Gastroesophageal sphincter (tissue), 4 donors: ENCODE data around the gene SMARCB1. TPM values are rescaled to one million over a fixed set of nuclear protein-coding genes. Genes with fewer than 3 reads are reported as not detected.

Experiments
- ATAC-seq: fragments of 150-250 bp; one replicate; pipeline ENCODE4 v1.9.1; 2016; ENCODE audit warnings: mild to moderate bottlenecking, moderate library complexity
- H3K27ac ChIP-seq, 4 donors: fragments of 200-600 bp; sonication (generic) in 3 of 4; 1 replicate in 3 of 4; 2 replicates in 1 of 4; pipeline ENCODE4 v1.5.1; 2016 to 2019
- H3K27me3 ChIP-seq: fragments of 200-600 bp; sonication (generic); one replicate; pipeline ENCODE4 v1.5.1; 2019
- H3K36me3 ChIP-seq, 2 donors: fragments of 200-600 bp; sonication (generic); one replicate each; pipeline ENCODE4 v1.5.1; 2019; ENCODE audit warnings: control low read depth in 1 of 2
- H3K4me1 ChIP-seq, 3 donors: fragments of 200-600 bp; sonication (generic); 1 replicate in 2 of 3; 2 replicates in 1 of 3; pipeline ENCODE4 v1.5.1; 2016 to 2019; ENCODE audit warnings: control low read depth in 2 of 3
- H3K4me3 ChIP-seq, 2 donors: fragments of 200-600 bp; sonication (generic); one replicate each; pipeline ENCODE4 v1.5.1; 2019; ENCODE audit warnings: mild to moderate bottlenecking in 1 of 2, moderate library complexity in 1 of 2
- H3K9me3 ChIP-seq, 3 donors: fragments of 200-600 bp; sonication (generic); one replicate each; pipeline ENCODE4 v1.5.1; 2017 to 2019; ENCODE audit warnings: control low read depth in 2 of 3
- CTCF ChIP-seq, 4 experiments: fragments of 200-600 bp in 2 of 4; fragments of 450-650 bp in 2 of 4; sonication (generic) in 1 of 4; IDR thresholded peaks; one replicate each; pipeline ENCODE4 v1.5.1; 2017 to 2019; ENCODE audit warnings: antibody characterized with exemption in 4 of 4, mild to moderate bottlenecking in 2 of 4, moderate library complexity in 2 of 4
- EP300 ChIP-seq: sonication (generic); formaldehyde crosslinking; IDR thresholded peaks from one replicate; pipeline ENCODE4 v1.6.1; 2017; ENCODE audit warnings: antibody characterized with exemption, mild to moderate bottlenecking
- POLR2A ChIP-seq, 2 donors: fragments of 450-650 bp; IDR thresholded peaks; one replicate each; pipeline ENCODE4 v1.6.1; 2017; ENCODE audit warnings: antibody characterized with exemption in 2 of 2, mild to moderate bottlenecking in 2 of 2, moderate library complexity in 1 of 2
- POLR2AphosphoS5 ChIP-seq: sonication (generic); formaldehyde crosslinking; IDR thresholded peaks from one replicate; pipeline ENCODE4 v1.6.1; 2017; ENCODE audit warnings: antibody characterized with exemption
- WGBS, 2 donors: methylation state at CpG; one replicate each; pipeline ENCODE4 v1.1.5; 2018; ENCODE audit warnings: low coverage in 1 of 2; 5-methylcytosine and 5-hydroxymethylcytosine counted together
- total RNA-seq, 4 donors: library from RNA; depleted of rRNA; stranded (reverse); fragments of >200 nt; gene quantifications; one replicate each; pipeline ENCODE4 v1.1.0, GENCODE V29; 2016

SMARCB1 gene
- total RNA-seq, 4 donors from 2014 or later: 27.9 to 58.8 (median 32.7) TPM

- TF ChIP-seq POLR2A (IDR thresholded peaks at IDR 0.05): no peak
- TF ChIP-seq POLR2AphosphoS5: no peak
- no peak for TF ChIP-seq CTCF (IDR thresholded peaks at IDR 0.05)
- TF ChIP-seq EP300: no peak
- WGBS, 2 donors: 42 to 44% methylated on average over 6 to 9 of the region's 11 CpGs
- peaks cover 0 to 48% of the 10 kb centered on the region in 2 donors for H3K36me3 ChIP-seq
- no peaks in the 10 kb centered on the region for H3K27me3 ChIP-seq
- no peak for ATAC-seq
- H3K9me3 ChIP-seq: no peaks in the 10 kb centered on the region
- H3K27ac ChIP-seq: peak overlapping the region in 3 of 4 donors; percentile 20 to 41 (median 32)
- H3K4me1 ChIP-seq: peaks cover 0 to 55% (median 10%) of the 10 kb centered on the region in 3 donors
- no peak overlapping the region for H3K4me3 ChIP-seq
These were observed 4.3 kb downstream of the SMARCB1 start for GRCh38 chr22:23790819-23791737.

GRCh38 chr22:23791738-23792645 is 5.2 kb downstream of the SMARCB1 start:
- WGBS, 2 donors: 70 to 74% methylated on average over 7 to 11 of the region's 25 CpGs
- Histone ChIP-seq H3K27me3 (no peaks in the 10 kb centered on the region), H3K27ac (peak overlapping the region in 3 of 4 donors; percentile 20 to 41 (median 32)), H3K4me3 (no peak overlapping the region), H3K4me1 (peaks cover 0 to 48% (median 5%) of the 10 kb centered on the region in 3 donors), H3K36me3 (peaks cover 0 to 56% of the 10 kb centered on the region in 2 donors), H3K9me3 (no peaks in the 10 kb centered on the region)
- no peak for ATAC-seq
- TF ChIP-seq CTCF (IDR thresholded peaks at IDR 0.05): no peak
- no peak for TF ChIP-seq POLR2AphosphoS5
- no peak for TF ChIP-seq EP300
- no peak for TF ChIP-seq POLR2A (IDR thresholded peaks at IDR 0.05)

- Histone ChIP-seq H3K27ac (no peak overlapping the region), H3K9me3 (no peaks in the 10 kb centered on the region), H3K4me1 (peaks cover 0 to 39% (median 0%) of the 10 kb centered on the region in 3 donors), H3K4me3 (no peak overlapping the region), H3K27me3 (no peaks in the 10 kb centered on the region), H3K36me3 (peaks cover 0 to 64% of the 10 kb centered on the region in 2 donors)
- TF ChIP-seq EP300: no peak
- TF ChIP-seq CTCF (IDR thresholded peaks at IDR 0.05): no peak
- ATAC-seq: no peak
- 81 to 93% methylated on average over 3 to 4 of the region's 8 CpGs for WGBS, 2 donors
These were observed 6.6 kb downstream of the SMARCB1 start for GRCh38 chr22:23793326-23793725.

GRCh38 chr22:23796461-23796860 is 9.7 kb downstream of the SMARCB1 start:
- no peak overlapping the region for H3K27ac ChIP-seq
- H3K27me3 ChIP-seq: no peaks in the 10 kb centered on the region
- WGBS, 2 donors: 33 to 54% methylated on average over 1 to 2 of the region's 5 CpGs
- no peaks in the 10 kb centered on the region for H3K9me3 ChIP-seq
- peaks cover 0 to 8% (median 0%) of the 10 kb centered on the region in 3 donors for H3K4me1 ChIP-seq
- no peak for ATAC-seq
- no peak for TF ChIP-seq POLR2A (IDR thresholded peaks at IDR 0.05)
- TF ChIP-seq POLR2AphosphoS5: no peak
- H3K36me3 ChIP-seq: peaks cover 0 to 91% of the 10 kb centered on the region in 2 donors
- H3K4me3 ChIP-seq: no peak overlapping the region
